ENCODE results near the gene ARHGAP24. TPM values are rescaled to one million over a fixed set of nuclear protein-coding genes. Genes with fewer than 3 reads are reported as not detected.

ARHGAP24 gene
- total RNA-seq, 1 experiment from 2014 or later, result 1.3 TPM

GRCh38 chr4:85637778-85638177 lies 162.8 kb downstream of the ARHGAP24 start:
- CTCF ChIA-PET, result no interaction called here
- H3K9me3 ChIP-seq (ENCODE audit: control insufficient read depth in 1 of 2, insufficient read depth in 1 of 2, low read depth in 1 of 2, low read length in 2 of 2), result no peaks in the 10 kb centered on the region
- no TSS peak for BruUV-seq (replicated peaks)

More at GRCh38 chr4:85637778-85638177, 162.8 kb downstream of the ARHGAP24 start:
- ATAC-seq (no peak), DNase-seq (ENCODE audit: low read depth, low spot score) (no peak)
- no peak overlapping the region for H3K4me2 ChIP-seq (ENCODE audit: low read length)
- no peaks in the 10 kb centered on the region for H3K36me3 ChIP-seq (ENCODE audit: control insufficient read depth in 1 of 2, insufficient read depth in 2 of 2, low read length in 2 of 2)
- H2AFZ ChIP-seq (ENCODE audit: low read depth, low read length, poor library complexity, severe bottlenecking), result no peak overlapping the region
- POLR2A ChIA-PET, result no interaction called here
- H3K4me3 ChIP-seq (replicated peaks in 1 of 2; ENCODE audit: low read depth in 1 of 2, low read length in 2 of 2), result no peak overlapping the region
- H3K79me2 ChIP-seq (ENCODE audit: insufficient read depth, low read length), result no peaks in the 10 kb centered on the region
- intact Hi-C loops (cut with micrococcal nuclease), result no loop called here
- H4K20me1 ChIP-seq (ENCODE audit: insufficient read depth), result no peaks in the 10 kb centered on the region
- H3K27ac ChIP-seq (ENCODE audit: low read depth, low read length), result no peak overlapping the region
- RAD21 ChIA-PET (ENCODE audit: low non-redundant PET in 1 of 2, low total read pairs in 2 of 2, uncharacterized antibody in 2 of 2, unreplicated experiment in 2 of 2), result no interaction called here
- TF ChIP-seq POLR2AphosphoS5 (IDR thresholded peaks at IDR 0.05; ENCODE audit: low read depth, low read length) (no peak), SRF (IDR thresholded peaks at IDR 0.05; ENCODE audit: low read depth) (no peak), TCF7L2 (IDR thresholded peaks at IDR 0.05; ENCODE audit: borderline replicate concordance, extremely low read depth, insufficient read depth, insufficient read length) (no peak), REST (IDR thresholded peaks at IDR 0.05; ENCODE audit: low read depth) (no peak), CTCF (IDR thresholded peaks at IDR 0.05 in 2 of 3, conservative IDR thresholded peaks at IDR 0.05 in 1 of 3; ENCODE audit: borderline replicate concordance in 1 of 3, insufficient read depth in 1 of 3, low read depth in 2 of 3, low read length in 2 of 3) (no peak)
- H3K9ac ChIP-seq (ENCODE audit: low read length), result no peak overlapping the region
- H3K4me1 ChIP-seq (ENCODE audit: control insufficient read depth in 1 of 2, insufficient read depth in 2 of 2, low read length in 2 of 2), result no peaks in the 10 kb centered on the region
- H3K9me2 ChIP-seq (ENCODE audit: insufficient read depth), result no peaks in the 10 kb centered on the region
- no peaks in the 10 kb centered on the region for H3K27me3 ChIP-seq (ENCODE audit: insufficient read depth, low read length)
